ENCODE results near the gene ECE1.

Gene ECE1

GRCh38 chr1:21313886-21314721, 23.8 kb upstream of the ECE1 start:
- in situ Hi-C loops (cut with MboI; ENCODE audit: low pct_unique_long_range_greater_than_20kb, low sequenced_read_pairs, unreplicated experiment) = no loop called here
- TF ChIP-seq CTCF (IDR thresholded peaks at IDR 0.05; ENCODE audit: extremely low read depth, insufficient read depth, missing control alignments) = no peak
- no peak for DNase-seq (ENCODE audit: low spot score)

GRCh38 chr1:21313203-21313885, 23.1 kb upstream of the ECE1 start:
- no peak for DNase-seq (ENCODE audit: low spot score)
- in situ Hi-C loops (cut with MboI; ENCODE audit: low pct_unique_long_range_greater_than_20kb, low sequenced_read_pairs, unreplicated experiment) = no loop called here
- no peak for TF ChIP-seq CTCF (IDR thresholded peaks at IDR 0.05; ENCODE audit: extremely low read depth, insufficient read depth, missing control alignments)

GRCh38 chr1:21312407-21312992, 22.2 kb upstream of the ECE1 start:
- in situ Hi-C loops (cut with MboI; ENCODE audit: low pct_unique_long_range_greater_than_20kb, low sequenced_read_pairs, unreplicated experiment) = no loop called here
- no peak for TF ChIP-seq CTCF (IDR thresholded peaks at IDR 0.05; ENCODE audit: extremely low read depth, insufficient read depth, missing control alignments)
- no peak for DNase-seq (ENCODE audit: low spot score)

- no peak for DNase-seq (ENCODE audit: low spot score)
- TF ChIP-seq CTCF (IDR thresholded peaks at IDR 0.05; ENCODE audit: extremely low read depth, insufficient read depth, missing control alignments) = no peak
- in situ Hi-C loops (cut with MboI; ENCODE audit: low pct_unique_long_range_greater_than_20kb, low sequenced_read_pairs, unreplicated experiment) = no loop called here
Observed at GRCh38 chr1:21311016-21311415, 20.8 kb upstream of the ECE1 start.

- DNase-seq (ENCODE audit: low spot score) = no peak
- TF ChIP-seq CTCF (IDR thresholded peaks at IDR 0.05; ENCODE audit: extremely low read depth, insufficient read depth, missing control alignments) = no peak
- in situ Hi-C loops (cut with MboI; ENCODE audit: low pct_unique_long_range_greater_than_20kb, low sequenced_read_pairs, unreplicated experiment) = no loop called here
Observed at GRCh38 chr1:21308847-21309652, 18.8 kb upstream of the ECE1 start.

- in situ Hi-C loops (cut with MboI; ENCODE audit: low pct_unique_long_range_greater_than_20kb, low sequenced_read_pairs, unreplicated experiment) = no loop called here
- DNase-seq (ENCODE audit: low spot score) = no peak
- TF ChIP-seq CTCF (IDR thresholded peaks at IDR 0.05; ENCODE audit: extremely low read depth, insufficient read depth, missing control alignments) = no peak
Observed at GRCh38 chr1:21308330-21308729, 18.1 kb upstream of the ECE1 start.

Measured in GM13977 (cell line).